Panc1 (cell line): ENCODE measurements around the gene RPS19BP1.

Source experiments
- CTCF ChIP-seq: fragments of 450-650 bp; IDR thresholded peaks from 2 replicates; pipeline ENCODE4 v1.5.1; 2017; ENCODE audit warnings: mild to moderate bottlenecking
- POLR2AphosphoS5 ChIP-seq: IDR thresholded peaks from 2 replicates; pipeline ENCODE4 v1.6.1; 2012; ENCODE audit warnings: mild to moderate bottlenecking, low read depth, low read length, moderate library complexity
- REST ChIP-seq, 2 experiments: IDR thresholded peaks; 2 replicates each; pipeline ENCODE4 v1.6.1; 2011 to 2012; ENCODE audit warnings: low read depth in 2 of 2, control low read depth in 1 of 2, low read length in 1 of 2, mild to moderate bottlenecking in 1 of 2, moderate library complexity in 1 of 2; ENCODE audit not compliant: insufficient read depth in 1 of 2
- SIN3A ChIP-seq: IDR thresholded peaks from 2 replicates; pipeline ENCODE4 v1.6.1; 2012; ENCODE audit warnings: low read depth, mild to moderate bottlenecking, low read length, moderate library complexity, borderline replicate concordance; ENCODE audit not compliant: insufficient read depth
- TCF7L2 ChIP-seq: IDR thresholded peaks from 2 replicates; pipeline ENCODE4 v1.6.1; 2011; ENCODE audit warnings: mild to moderate bottlenecking, low read depth, low read length, inconsistent platforms

- TF ChIP-seq CTCF (no peak), REST (IDR thresholded peaks at IDR 0.05; ENCODE audit: insufficient read depth in 1 of 2, low read depth in 2 of 2, low read length in 1 of 2) (peak; percentile 99), SIN3A (no peak), POLR2AphosphoS5 (no peak), TCF7L2 (no peak)
These were observed 13.1 kb upstream of the RPS19BP1 start for GRCh38 chr22:39545386-39546365.
